BE2C (cell line): Measurements from ENCODE around the gene SMIM22.

ENCODE experiments used
- DNase-seq: peaks from one replicate; pipeline ENCODE4 v3.0.0-alpha.2; 2020
- H3K27me3 ChIP-seq: fragments of 250-450 bp; sonication (Bioruptor Pico); 2 replicates; pipeline ENCODE4 v1.5.1; 2020; ENCODE audit warnings: mild to moderate bottlenecking
- H3K36me3 ChIP-seq: fragments of 250-450 bp; sonication (Bioruptor Pico); 2 replicates; pipeline ENCODE4 v1.5.1; 2020; ENCODE audit warnings: mild to moderate bottlenecking
- H3K4me1 ChIP-seq: fragments of 250-450 bp; sonication (Bioruptor Pico); 2 replicates; pipeline ENCODE4 v1.5.1; 2020
- H3K4me3 ChIP-seq: 2 replicates; pipeline ENCODE4 v1.5.1; 2011; ENCODE audit warnings: low read depth, low read length
- H3K9me3 ChIP-seq: fragments of 250-450 bp; sonication (Bioruptor Pico); 2 replicates; pipeline ENCODE4 v1.5.1; 2020
- TF ChIP-seq, protein P1 (sequence below): IDR thresholded peaks from 2 replicates; pipeline ENCODE4 v1.5.1; 2012; ENCODE audit warnings: mild to moderate bottlenecking, low read depth, low read length

Gene SMIM22

DNA sequence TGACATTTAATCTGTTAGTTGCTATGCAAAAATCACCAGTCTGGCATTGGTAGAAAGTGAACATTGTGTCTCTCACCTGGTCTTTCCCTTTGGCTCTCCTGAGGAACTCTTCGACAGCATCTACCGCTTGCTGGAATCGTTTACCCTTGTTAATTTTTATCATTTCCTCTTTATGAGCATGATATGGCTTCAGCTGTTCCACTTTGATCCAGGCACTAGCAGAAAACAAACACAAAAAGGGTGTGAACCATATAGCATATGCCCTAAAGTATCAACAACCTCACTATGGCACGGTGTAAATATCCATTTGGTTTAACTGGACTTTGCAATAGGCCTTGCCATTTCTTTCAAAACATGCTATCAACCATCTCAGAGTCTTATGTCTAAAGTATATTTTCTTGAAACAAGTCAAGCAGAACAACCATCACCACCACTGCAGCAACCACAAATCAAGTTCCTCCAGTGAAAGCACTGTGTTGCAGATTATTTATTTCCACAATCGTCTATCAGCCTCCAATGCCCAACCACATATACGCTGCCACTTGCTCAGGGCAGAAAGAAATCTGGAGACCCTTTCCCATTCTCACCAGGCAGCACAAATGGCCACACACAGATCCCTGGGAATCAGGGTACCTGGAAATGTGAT, 37.7 kb downstream of the SMIM22 start:
- Histone ChIP-seq H3K27me3 (no peaks in the 10 kb centered on the region), H3K9me3 (no peaks in the 10 kb centered on the region), H3K4me3 (no peak overlapping the region), H3K36me3 (peaks cover 80% of the 10 kb centered on the region), H3K4me1 (peaks cover 3% of the 10 kb centered on the region)
- TF ChIP-seq, protein P1, sequence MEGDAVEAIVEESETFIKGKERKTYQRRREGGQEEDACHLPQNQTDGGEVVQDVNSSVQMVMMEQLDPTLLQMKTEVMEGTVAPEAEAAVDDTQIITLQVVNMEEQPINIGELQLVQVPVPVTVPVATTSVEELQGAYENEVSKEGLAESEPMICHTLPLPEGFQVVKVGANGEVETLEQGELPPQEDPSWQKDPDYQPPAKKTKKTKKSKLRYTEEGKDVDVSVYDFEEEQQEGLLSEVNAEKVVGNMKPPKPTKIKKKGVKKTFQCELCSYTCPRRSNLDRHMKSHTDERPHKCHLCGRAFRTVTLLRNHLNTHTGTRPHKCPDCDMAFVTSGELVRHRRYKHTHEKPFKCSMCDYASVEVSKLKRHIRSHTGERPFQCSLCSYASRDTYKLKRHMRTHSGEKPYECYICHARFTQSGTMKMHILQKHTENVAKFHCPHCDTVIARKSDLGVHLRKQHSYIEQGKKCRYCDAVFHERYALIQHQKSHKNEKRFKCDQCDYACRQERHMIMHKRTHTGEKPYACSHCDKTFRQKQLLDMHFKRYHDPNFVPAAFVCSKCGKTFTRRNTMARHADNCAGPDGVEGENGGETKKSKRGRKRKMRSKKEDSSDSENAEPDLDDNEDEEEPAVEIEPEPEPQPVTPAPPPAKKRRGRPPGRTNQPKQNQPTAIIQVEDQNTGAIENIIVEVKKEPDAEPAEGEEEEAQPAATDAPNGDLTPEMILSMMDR = no peak
- no peak for DNase-seq

DNA sequence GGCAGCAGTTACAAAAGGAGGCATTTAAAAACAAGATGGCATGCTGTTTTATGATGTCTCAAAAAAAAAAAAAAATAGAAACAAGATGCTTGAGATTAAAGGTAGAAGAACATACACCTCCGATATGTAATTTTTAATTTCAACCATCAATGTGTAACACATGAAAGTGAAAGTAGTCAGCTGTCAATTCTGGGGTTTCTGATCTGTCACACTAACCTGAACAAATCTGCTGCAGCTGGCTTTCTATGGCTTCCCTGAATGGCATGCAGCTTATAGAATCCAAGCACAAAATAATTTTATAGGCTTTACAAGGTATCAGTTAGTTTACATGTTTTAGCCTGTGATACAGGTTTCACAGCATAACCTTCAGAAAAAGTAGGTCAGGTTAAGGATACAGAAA, 38.4 kb downstream of the SMIM22 start:
- Histone ChIP-seq H3K4me1 (peaks cover 3% of the 10 kb centered on the region), H3K4me3 (no peak overlapping the region), H3K9me3 (no peaks in the 10 kb centered on the region), H3K36me3 (peaks cover 82% of the 10 kb centered on the region), H3K27me3 (no peaks in the 10 kb centered on the region)
- no peak for DNase-seq
- TF ChIP-seq, protein P1 = no peak

DNA sequence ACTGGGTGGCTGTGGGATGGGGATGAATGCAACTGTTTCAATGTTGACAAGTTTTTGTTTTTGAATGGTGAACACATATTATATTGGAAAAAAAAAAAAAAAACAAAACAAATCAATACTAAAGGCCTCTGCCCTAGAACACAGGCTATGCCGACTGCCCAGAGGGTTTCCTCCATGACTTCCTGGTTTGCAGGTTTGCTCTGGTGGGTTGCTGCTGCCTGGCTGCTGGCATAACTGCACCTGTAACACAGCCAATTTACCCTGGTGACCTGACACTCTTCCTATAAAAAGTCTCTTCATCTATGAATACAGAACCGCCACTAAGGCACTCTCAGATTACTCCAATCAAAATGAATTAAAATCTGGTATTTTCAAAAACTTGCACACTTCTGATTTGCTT, 41.6 kb downstream of the SMIM22 start:
- TF ChIP-seq, protein P1 = no peak
- Histone ChIP-seq H3K36me3 (peaks cover 76% of the 10 kb centered on the region), H3K27me3 (no peaks in the 10 kb centered on the region), H3K4me1 (peaks cover 3% of the 10 kb centered on the region), H3K4me3 (no peak overlapping the region), H3K9me3 (no peaks in the 10 kb centered on the region)
- no peak for DNase-seq

DNA sequence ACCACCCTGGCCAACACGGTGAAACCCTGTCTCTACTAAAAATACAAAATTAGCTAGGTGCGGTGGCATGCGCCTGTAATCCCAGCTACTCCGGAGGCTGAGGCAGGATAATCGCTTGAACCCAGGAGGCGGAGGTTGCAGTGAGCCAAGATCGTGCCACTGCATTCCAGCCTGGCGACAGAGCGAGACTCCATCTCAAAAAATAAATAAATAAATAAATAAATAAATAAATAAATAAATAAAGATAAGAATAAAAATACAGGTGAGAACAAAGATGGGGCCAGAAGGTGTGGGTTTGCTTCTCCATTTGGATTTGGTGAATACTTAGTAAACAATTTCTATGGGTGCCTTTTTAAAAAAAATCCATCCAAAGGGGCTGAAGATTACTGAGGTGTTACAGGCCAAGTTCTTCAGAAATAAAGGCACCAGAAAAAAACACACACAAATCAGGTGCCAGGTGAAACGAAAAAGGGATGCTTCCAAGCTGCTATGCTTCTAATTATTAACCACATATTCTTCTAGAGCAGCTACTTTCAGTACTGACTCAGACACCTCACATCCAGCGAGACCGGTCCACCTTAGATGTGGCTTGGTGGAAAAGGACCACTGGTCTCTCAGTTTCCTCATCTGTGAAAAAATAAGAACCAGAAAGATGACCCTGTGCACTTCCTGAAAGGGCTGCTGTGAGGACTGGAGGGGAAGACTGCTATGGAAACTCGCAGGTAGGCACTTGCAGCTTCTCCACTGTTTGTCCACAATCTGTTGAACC, 42.7 kb downstream of the SMIM22 start:
- no peak for DNase-seq
- TF ChIP-seq, protein P1 = no peak
- H3K4me1 ChIP-seq = peaks cover 3% of the 10 kb centered on the region
- H3K36me3 ChIP-seq = peaks cover 74% of the 10 kb centered on the region
- H3K9me3 ChIP-seq = no peaks in the 10 kb centered on the region
- no peak overlapping the region for H3K4me3 ChIP-seq
- H3K27me3 ChIP-seq = no peaks in the 10 kb centered on the region

DNA sequence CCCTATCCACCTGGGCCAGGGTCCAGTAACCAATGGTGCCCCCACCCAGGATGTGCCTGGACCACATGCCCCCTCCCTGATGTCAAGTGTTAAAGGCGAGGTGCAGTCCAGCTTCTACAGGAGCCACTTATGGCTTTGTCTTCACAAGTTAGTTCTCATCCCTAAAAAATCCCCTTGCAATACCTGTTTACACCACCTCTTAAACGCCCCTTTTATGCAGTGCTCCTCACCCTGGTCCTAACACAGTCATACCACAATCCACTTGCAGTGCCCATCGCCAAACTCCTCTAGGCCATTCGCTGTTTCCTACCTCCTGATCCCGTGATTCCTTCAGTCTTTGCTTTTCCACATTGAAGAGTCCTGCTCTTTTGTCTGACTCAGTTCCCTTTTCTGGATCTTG, 44.8 kb downstream of the SMIM22 start:
- TF ChIP-seq, protein P1 = no peak
- no peaks in the 10 kb centered on the region for H3K9me3 ChIP-seq
- H3K36me3 ChIP-seq = peaks cover 75% of the 10 kb centered on the region
- DNase-seq = no peak
- no peaks in the 10 kb centered on the region; the same call in 1 of the 2 replicates for H3K4me1 ChIP-seq
- H3K27me3 ChIP-seq = no peaks in the 10 kb centered on the region
- no peak overlapping the region for H3K4me3 ChIP-seq

DNA sequence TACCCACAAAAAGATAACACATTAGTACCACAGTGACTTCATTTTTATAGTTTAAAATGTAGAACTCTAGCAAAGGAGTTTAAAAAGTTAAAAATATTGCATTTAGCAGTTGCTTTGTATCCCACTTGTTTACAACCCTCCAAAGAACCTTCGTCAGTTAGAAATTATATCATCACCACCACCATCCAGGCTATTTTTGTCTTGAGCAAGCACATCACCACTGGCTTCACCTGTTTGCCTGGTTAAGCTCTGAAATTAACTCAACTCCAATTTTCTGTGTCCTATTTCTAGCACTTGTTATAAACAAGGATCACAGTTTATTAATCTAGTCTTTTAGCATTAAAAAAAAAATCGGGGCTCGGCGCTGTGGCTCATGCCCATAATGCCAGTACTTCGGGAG, 45.8 kb downstream of the SMIM22 start:
- Histone ChIP-seq H3K27me3 (no peaks in the 10 kb centered on the region), H3K4me1 (no peaks in the 10 kb centered on the region), H3K4me3 (no peak overlapping the region), H3K9me3 (no peaks in the 10 kb centered on the region), H3K36me3 (peaks cover 75% of the 10 kb centered on the region)
- no peak for DNase-seq
- TF ChIP-seq, protein P1 = no peak
